ENCODE measurements around the gene SLC4A7.

DNA sequence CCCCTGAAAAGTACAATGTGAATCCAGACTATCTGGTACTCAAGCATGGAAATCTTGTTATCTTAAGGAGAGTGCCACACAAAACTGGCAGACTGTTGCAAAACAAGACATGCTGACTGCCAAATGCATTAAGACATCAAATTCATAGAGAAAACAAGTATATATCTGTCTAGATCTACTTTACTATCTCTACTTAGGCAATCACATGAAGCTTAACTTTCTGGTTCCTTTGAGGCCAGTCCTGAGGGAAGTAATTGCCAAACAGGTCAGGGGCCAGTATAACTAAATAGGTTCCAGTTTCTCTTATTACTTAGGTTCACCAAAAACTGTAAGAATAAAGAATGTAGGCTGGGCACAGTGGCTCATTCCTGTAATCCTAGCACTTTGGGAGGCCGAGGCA is 15.9 kb upstream of the SLC4A7 start:
- no peak for TF ChIP-seq EZH2 (IDR thresholded peaks at IDR 0.05; ENCODE audit: borderline replicate concordance, low read length)
- TF ChIP-seq, protein P1, sequence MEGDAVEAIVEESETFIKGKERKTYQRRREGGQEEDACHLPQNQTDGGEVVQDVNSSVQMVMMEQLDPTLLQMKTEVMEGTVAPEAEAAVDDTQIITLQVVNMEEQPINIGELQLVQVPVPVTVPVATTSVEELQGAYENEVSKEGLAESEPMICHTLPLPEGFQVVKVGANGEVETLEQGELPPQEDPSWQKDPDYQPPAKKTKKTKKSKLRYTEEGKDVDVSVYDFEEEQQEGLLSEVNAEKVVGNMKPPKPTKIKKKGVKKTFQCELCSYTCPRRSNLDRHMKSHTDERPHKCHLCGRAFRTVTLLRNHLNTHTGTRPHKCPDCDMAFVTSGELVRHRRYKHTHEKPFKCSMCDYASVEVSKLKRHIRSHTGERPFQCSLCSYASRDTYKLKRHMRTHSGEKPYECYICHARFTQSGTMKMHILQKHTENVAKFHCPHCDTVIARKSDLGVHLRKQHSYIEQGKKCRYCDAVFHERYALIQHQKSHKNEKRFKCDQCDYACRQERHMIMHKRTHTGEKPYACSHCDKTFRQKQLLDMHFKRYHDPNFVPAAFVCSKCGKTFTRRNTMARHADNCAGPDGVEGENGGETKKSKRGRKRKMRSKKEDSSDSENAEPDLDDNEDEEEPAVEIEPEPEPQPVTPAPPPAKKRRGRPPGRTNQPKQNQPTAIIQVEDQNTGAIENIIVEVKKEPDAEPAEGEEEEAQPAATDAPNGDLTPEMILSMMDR (conservative IDR thresholded peaks at IDR 0.05 in 1 of 2, IDR thresholded peaks at IDR 0.05 in 1 of 2; ENCODE audit: extremely low read depth in 1 of 2, insufficient read depth in 1 of 2, low read depth in 1 of 2, low read length in 2 of 2), result no peak

Measured in mammary epithelial cell (primary cell).